ENCODE results near the gene EEF1G. TPM values are rescaled to one million over a fixed set of nuclear protein-coding genes. Genes with fewer than 3 reads are reported as not detected.

Gene EEF1G
- total RNA-seq, 1 experiment from 2014 or later, result 1,815 TPM

DNA sequence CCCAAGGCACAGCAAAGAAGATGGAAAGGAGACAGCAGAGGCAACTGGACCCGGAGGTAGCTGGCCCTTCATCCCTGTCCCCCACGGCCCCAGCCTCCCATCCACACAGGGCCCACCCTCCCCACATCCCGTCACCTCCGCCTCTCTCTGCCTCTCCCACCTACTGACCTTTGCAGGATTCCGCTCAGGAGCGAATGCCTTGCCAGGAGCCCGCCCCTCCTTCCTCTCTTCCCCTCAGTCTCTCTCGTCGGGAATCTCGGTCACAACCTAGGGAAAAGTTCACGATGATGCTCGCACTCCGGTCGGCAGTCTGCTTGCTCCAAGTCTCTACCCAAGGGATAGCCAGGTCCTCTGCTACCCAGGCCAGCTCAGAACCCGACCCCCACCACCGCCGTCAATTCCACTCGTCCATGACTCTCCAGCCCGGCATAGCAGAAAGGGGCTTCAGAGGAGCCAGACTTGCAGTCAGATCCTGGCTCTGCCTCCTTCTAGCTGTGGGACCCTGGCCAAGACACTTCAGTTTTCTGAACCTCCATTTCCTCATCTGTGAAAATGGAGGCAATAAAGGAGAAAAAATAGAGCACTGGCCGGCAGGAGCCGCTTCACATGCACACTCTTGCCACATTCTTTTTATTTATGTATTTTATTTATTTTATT is 37.3 kb downstream of the EEF1G start:
- no peak for TF ChIP-seq EZH2 (IDR thresholded peaks at IDR 0.05; ENCODE audit: low read length, unreplicated experiment)
- no peak for TF ChIP-seq EZH2phosphoT487 (IDR thresholded peaks at IDR 0.05; ENCODE audit: borderline replicate concordance, low read length)
- TF ChIP-seq, protein P1, sequence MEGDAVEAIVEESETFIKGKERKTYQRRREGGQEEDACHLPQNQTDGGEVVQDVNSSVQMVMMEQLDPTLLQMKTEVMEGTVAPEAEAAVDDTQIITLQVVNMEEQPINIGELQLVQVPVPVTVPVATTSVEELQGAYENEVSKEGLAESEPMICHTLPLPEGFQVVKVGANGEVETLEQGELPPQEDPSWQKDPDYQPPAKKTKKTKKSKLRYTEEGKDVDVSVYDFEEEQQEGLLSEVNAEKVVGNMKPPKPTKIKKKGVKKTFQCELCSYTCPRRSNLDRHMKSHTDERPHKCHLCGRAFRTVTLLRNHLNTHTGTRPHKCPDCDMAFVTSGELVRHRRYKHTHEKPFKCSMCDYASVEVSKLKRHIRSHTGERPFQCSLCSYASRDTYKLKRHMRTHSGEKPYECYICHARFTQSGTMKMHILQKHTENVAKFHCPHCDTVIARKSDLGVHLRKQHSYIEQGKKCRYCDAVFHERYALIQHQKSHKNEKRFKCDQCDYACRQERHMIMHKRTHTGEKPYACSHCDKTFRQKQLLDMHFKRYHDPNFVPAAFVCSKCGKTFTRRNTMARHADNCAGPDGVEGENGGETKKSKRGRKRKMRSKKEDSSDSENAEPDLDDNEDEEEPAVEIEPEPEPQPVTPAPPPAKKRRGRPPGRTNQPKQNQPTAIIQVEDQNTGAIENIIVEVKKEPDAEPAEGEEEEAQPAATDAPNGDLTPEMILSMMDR (conservative IDR thresholded peaks at IDR 0.05; ENCODE audit: low read depth, low read length), result no peak
- no TSS peak for BruUV-seq (replicated peaks)
- DNase-seq (no peak), ATAC-seq (no peak)
- H3K9me3 ChIP-seq (ENCODE audit: low read length), result no peaks in the 10 kb centered on the region
- H3K9me2 ChIP-seq (replicated peaks; ENCODE audit: low read length), result no peaks in the 10 kb centered on the region
- no peak overlapping the region for H3K9ac ChIP-seq (ENCODE audit: low read length)
- intact Hi-C loops (cut with micrococcal nuclease), result no loop called here
- POLR2A ChIA-PET (ENCODE audit: unreplicated experiment), result no interaction called here
- H3K36me3 ChIP-seq (ENCODE audit: low read depth, low read length), result peaks cover 47% of the 10 kb centered on the region
- peaks cover 98% of the 10 kb centered on the region for H3K79me2 ChIP-seq (ENCODE audit: low read length)
- H3F3A ChIP-seq (ENCODE audit: low read length, unreplicated experiment), result peaks cover 12% of the 10 kb centered on the region
- peaks cover 35% of the 10 kb centered on the region for H3K4me1 ChIP-seq (ENCODE audit: insufficient read depth, low read length)
- CTCF ChIA-PET, result no interaction called here
- H4K20me1 ChIP-seq (ENCODE audit: low read length), result peaks cover 55% of the 10 kb centered on the region
- no peak overlapping the region for H3K4me3 ChIP-seq (ENCODE audit: low read length)
- no peak overlapping the region for H3K4me2 ChIP-seq (ENCODE audit: low read length)
- H3K27me3 ChIP-seq (ENCODE audit: low read length), result no peaks in the 10 kb centered on the region
- H3K27ac ChIP-seq (ENCODE audit: low read length), result no peak overlapping the region
- no peak overlapping the region for H2AFZ ChIP-seq (ENCODE audit: low read length)

DNA sequence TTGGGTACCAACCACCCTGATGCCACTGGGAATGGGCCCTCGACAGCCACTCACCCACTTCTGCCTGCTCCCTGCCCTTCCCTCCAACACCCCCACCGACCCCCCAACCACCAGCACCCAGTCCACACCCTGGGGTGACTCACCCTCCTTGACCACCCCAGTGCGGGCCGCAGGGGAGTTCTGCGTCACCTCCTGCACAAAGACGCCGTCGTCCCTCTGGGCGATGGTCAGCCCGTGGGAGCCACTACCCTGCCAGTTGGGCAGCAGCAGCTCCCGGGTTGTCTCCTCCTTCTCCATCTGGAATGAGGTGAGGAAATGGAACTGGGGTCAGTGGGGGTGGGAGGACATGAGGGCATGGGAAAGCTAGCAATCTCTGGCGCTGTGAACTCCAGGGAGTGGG is 37.9 kb downstream of the EEF1G start:
- H3K36me3 ChIP-seq (ENCODE audit: low read depth, low read length), result peaks cover 54% of the 10 kb centered on the region
- H4K20me1 ChIP-seq (ENCODE audit: low read length), result peaks cover 49% of the 10 kb centered on the region
- BruUV-seq (replicated peaks), result no TSS peak
- peaks cover 12% of the 10 kb centered on the region for H3F3A ChIP-seq (ENCODE audit: low read length, unreplicated experiment)
- H3K27ac ChIP-seq (ENCODE audit: low read length), result no peak overlapping the region
- no peaks in the 10 kb centered on the region for H3K9me2 ChIP-seq (replicated peaks; ENCODE audit: low read length)
- TF ChIP-seq, protein P1 (conservative IDR thresholded peaks at IDR 0.05; ENCODE audit: low read depth, low read length), result no peak
- TF ChIP-seq EZH2phosphoT487 (IDR thresholded peaks at IDR 0.05; ENCODE audit: borderline replicate concordance, low read length) (no peak), EZH2 (IDR thresholded peaks at IDR 0.05; ENCODE audit: low read length, unreplicated experiment) (no peak)
- no peak overlapping the region for H3K4me3 ChIP-seq (ENCODE audit: low read length)
- no peaks in the 10 kb centered on the region for H3K27me3 ChIP-seq (ENCODE audit: low read length)
- H3K9ac ChIP-seq (ENCODE audit: low read length), result no peak overlapping the region
- no peak for DNase-seq
- H3K4me1 ChIP-seq (ENCODE audit: insufficient read depth, low read length), result peaks cover 29% of the 10 kb centered on the region
- ChIA-PET POLR2A (ENCODE audit: unreplicated experiment) (interaction anchor here (0.6 kb wide), 1 partner anchor 25 kb away, joined by 4 read pairs; no protein-coding TSS in a partner anchor), CTCF (no interaction called here)
- no peak overlapping the region for H2AFZ ChIP-seq (ENCODE audit: low read length)
- ATAC-seq, result no peak
- intact Hi-C loops (cut with micrococcal nuclease), result no loop called here
- H3K4me2 ChIP-seq (ENCODE audit: low read length), result no peak overlapping the region
- no peaks in the 10 kb centered on the region for H3K9me3 ChIP-seq (ENCODE audit: low read length)
- peaks cover 93% of the 10 kb centered on the region for H3K79me2 ChIP-seq (ENCODE audit: low read length)

DNA sequence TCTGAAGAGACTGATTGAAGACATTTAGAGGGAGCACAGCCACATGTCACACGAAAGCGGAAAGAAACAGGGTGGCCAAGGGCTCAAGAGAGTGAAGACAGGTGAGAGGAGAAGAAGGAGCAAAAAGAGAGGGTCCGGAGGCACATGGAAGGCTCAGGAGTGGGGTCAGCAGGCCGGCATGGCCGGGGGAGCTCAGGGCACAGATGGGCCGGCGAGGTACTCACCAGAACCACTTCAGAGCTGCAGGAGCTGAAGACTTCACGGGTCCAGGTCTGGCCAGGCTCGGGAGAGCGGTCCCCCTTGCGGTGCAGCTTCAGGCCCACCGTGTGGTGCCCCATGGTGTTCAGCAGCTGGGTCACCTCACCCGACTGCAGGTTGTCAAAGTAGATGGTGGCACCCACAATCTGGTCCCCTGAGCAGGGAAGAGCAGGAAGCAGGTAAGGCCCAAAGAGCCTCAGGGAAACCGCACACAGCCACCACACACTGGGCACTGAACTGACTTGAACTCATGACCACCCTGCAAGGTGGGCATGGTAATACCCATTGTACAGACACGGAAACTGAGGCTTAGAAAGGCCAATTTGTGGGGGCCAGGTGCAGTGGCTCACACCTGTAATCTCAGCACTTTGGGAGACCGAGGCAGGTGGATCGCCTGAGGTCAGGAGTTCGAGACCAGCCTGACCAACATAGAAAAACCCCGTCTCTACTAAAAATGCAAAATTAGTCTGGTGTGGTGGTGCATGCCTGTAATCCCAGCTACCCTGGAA is 38.7 kb downstream of the EEF1G start:
- H3K9ac ChIP-seq (ENCODE audit: low read length), result no peak overlapping the region
- CTCF ChIA-PET, result no interaction called here
- no peak overlapping the region for H3K4me2 ChIP-seq (ENCODE audit: low read length)
- peaks cover 21% of the 10 kb centered on the region for H3K4me1 ChIP-seq (ENCODE audit: insufficient read depth, low read length)
- BruUV-seq (replicated peaks), result no TSS peak
- H3K36me3 ChIP-seq (ENCODE audit: low read depth, low read length), result peaks cover 61% of the 10 kb centered on the region
- POLR2A ChIA-PET (ENCODE audit: unreplicated experiment), result no interaction called here
- H3K9me3 ChIP-seq (ENCODE audit: low read length), result no peaks in the 10 kb centered on the region
- H3K27me3 ChIP-seq (ENCODE audit: low read length), result no peaks in the 10 kb centered on the region
- peaks cover 9% of the 10 kb centered on the region for H3F3A ChIP-seq (ENCODE audit: low read length, unreplicated experiment)
- H3K9me2 ChIP-seq (replicated peaks; ENCODE audit: low read length), result no peaks in the 10 kb centered on the region
- intact Hi-C loops (cut with micrococcal nuclease), result no loop called here
- ATAC-seq (no peak), DNase-seq (no peak)
- no peak overlapping the region for H3K4me3 ChIP-seq (ENCODE audit: low read length)
- H2AFZ ChIP-seq (ENCODE audit: low read length), result no peak overlapping the region
- H3K79me2 ChIP-seq (ENCODE audit: low read length), result peaks cover 85% of the 10 kb centered on the region
- H3K27ac ChIP-seq (ENCODE audit: low read length), result no peak overlapping the region
- H4K20me1 ChIP-seq (ENCODE audit: low read length), result peaks cover 42% of the 10 kb centered on the region
- TF ChIP-seq EZH2 (IDR thresholded peaks at IDR 0.05; ENCODE audit: low read length, unreplicated experiment), result no peak
